ENCODE results near the gene EDC4. TPM values are rescaled to one million over a fixed set of nuclear protein-coding genes. Genes with fewer than 3 reads are reported as not detected.

The EDC4 gene
- total RNA-seq, 1 experiment from 2014 or later: 85.3 TPM

GRCh38 chr16:67855789-67856188 lies 17.1 kb upstream of the EDC4 start:
- no peak overlapping the region for H3K27ac ChIP-seq (ENCODE audit: low read length)
- no peaks in the 10 kb centered on the region for H3K27me3 ChIP-seq (ENCODE audit: control insufficient read depth, insufficient read depth, low read length)
- H3K4me1 ChIP-seq (ENCODE audit: control insufficient read depth, insufficient read depth, low read length): peaks cover 15% of the 10 kb centered on the region
- no peaks in the 10 kb centered on the region for H3K9me3 ChIP-seq (ENCODE audit: control insufficient read depth, insufficient read depth, low read depth, low read length)
- H3K4me3 ChIP-seq (ENCODE audit: low read depth in 2 of 2, low read length in 2 of 2): no peak overlapping the region
- intact Hi-C loops (cut with micrococcal nuclease; ENCODE audit: unreplicated experiment): no loop called here
- ATAC-seq (no peak), DNase-seq (ENCODE audit: low read depth, low spot score) (no peak)
- ChIA-PET POLR2A (no interaction called here), CTCF (no interaction called here)
- no peaks in the 10 kb centered on the region for H3K36me3 ChIP-seq (ENCODE audit: control insufficient read depth, insufficient read depth, low read length)
- in situ Hi-C loops (cut with HindIII; ENCODE audit: low pct_unique_long_range_greater_than_20kb, low sequenced_read_pairs): no loop called here
- TF ChIP-seq POLR2AphosphoS5 (IDR thresholded peaks at IDR 0.05; ENCODE audit: low read depth, low read length) (no peak), REST (IDR thresholded peaks at IDR 0.05; ENCODE audit: insufficient read depth in 1 of 2, low read depth in 2 of 2, low read length in 1 of 2) (no peak), TCF7L2 (IDR thresholded peaks at IDR 0.05; ENCODE audit: low read depth, low read length) (no peak), SIN3A (IDR thresholded peaks at IDR 0.05; ENCODE audit: borderline replicate concordance, insufficient read depth, low read depth, low read length) (no peak), CTCF (IDR thresholded peaks at IDR 0.05) (no peak)
- BruUV-seq (replicated peaks): no TSS peak

- Histone ChIP-seq H3K4me1 (ENCODE audit: control insufficient read depth, insufficient read depth, low read length) (peaks cover 15% of the 10 kb centered on the region), H3K9me3 (ENCODE audit: control insufficient read depth, insufficient read depth, low read depth, low read length) (no peaks in the 10 kb centered on the region), H3K27me3 (ENCODE audit: control insufficient read depth, insufficient read depth, low read length) (no peaks in the 10 kb centered on the region), H3K4me3 (ENCODE audit: low read depth in 2 of 2, low read length in 2 of 2) (no peak overlapping the region), H3K36me3 (ENCODE audit: control insufficient read depth, insufficient read depth, low read length) (no peaks in the 10 kb centered on the region), H3K27ac (ENCODE audit: low read length) (no peak overlapping the region)
- POLR2A ChIA-PET: no interaction called here
- CTCF ChIA-PET: no interaction called here
- DNase-seq (ENCODE audit: low read depth, low spot score) (no peak), ATAC-seq (no peak)
- BruUV-seq (replicated peaks): no TSS peak
- intact Hi-C loops (cut with micrococcal nuclease; ENCODE audit: unreplicated experiment) (no loop called here), in situ Hi-C loops (cut with HindIII; ENCODE audit: low pct_unique_long_range_greater_than_20kb, low sequenced_read_pairs) (no loop called here)
- TF ChIP-seq CTCF (IDR thresholded peaks at IDR 0.05): no peak
- TF ChIP-seq POLR2AphosphoS5 (IDR thresholded peaks at IDR 0.05; ENCODE audit: low read depth, low read length): no peak
- no peak for TF ChIP-seq REST (IDR thresholded peaks at IDR 0.05; ENCODE audit: insufficient read depth in 1 of 2, low read depth in 2 of 2, low read length in 1 of 2)
- TF ChIP-seq TCF7L2 (IDR thresholded peaks at IDR 0.05; ENCODE audit: low read depth, low read length): no peak
- no peak for TF ChIP-seq SIN3A (IDR thresholded peaks at IDR 0.05; ENCODE audit: borderline replicate concordance, insufficient read depth, low read depth, low read length)
Observed at GRCh38 chr16:67856927-67857546, 15.8 kb upstream of the EDC4 start.

Data from Panc1 (cell line).